Lower lobe of right lung (tissue), 2 donors: ENCODE results near the gene RCHY1. TPM values are rescaled to one million over a fixed set of nuclear protein-coding genes. Genes with fewer than 3 reads are reported as not detected.
"Not testable (repeated sequence)": the region's sequence is repeated elsewhere in the genome, so short reads cannot be mapped to it uniquely, and the experiment has no call there.

Source experiments
- ATAC-seq, 2 donors: fragments of 200-7000 bp; cut with Tn5 transposase; one replicate each; pipeline ENCODE4 v1.9.1; 2020 to 2022; ENCODE audit warnings: mild to moderate bottlenecking in 2 of 2, moderate library complexity in 2 of 2
- DNase-seq: peaks from one replicate; pipeline ENCODE4 v3.0.0-alpha.2; 2020
- H3K27ac ChIP-seq: fragments of 200-600 bp; one replicate; pipeline ENCODE4 v1.8.0; 2022
- H3K27me3 ChIP-seq: fragments of 200-600 bp; one replicate; pipeline ENCODE4 v1.8.0; 2022; ENCODE audit warnings: low read depth
- H3K36me3 ChIP-seq: fragments of 200-600 bp; one replicate; pipeline ENCODE4 v1.8.0; 2022; ENCODE audit warnings: mild to moderate bottlenecking
- H3K4me1 ChIP-seq: fragments of 200-600 bp; one replicate; pipeline ENCODE4 v1.8.0; 2022
- H3K4me3 ChIP-seq: fragments of 200-600 bp; one replicate; pipeline ENCODE4 v1.8.0; 2022; ENCODE audit warnings: mild to moderate bottlenecking
- H3K9me3 ChIP-seq: fragments of 200-600 bp; one replicate; pipeline ENCODE4 v1.8.0; 2022
- CTCF ChIP-seq: fragments of 200-600 bp; IDR thresholded peaks from one replicate; pipeline ENCODE4 v1.8.0; 2022; ENCODE audit warnings: antibody characterized with exemption, mild to moderate bottlenecking
- intact Hi-C: fragments of 100-400 bp; cut with DNase I; formaldehyde crosslinking; loops from one replicate; pipeline ENCODE4 v1.11.0; 2022
- total RNA-seq: library from RNA; stranded (reverse); fragmentation: NEBNext Ultra II Directional; extraction: Animal tissue kit (Norgen Biotek cat#: 25700); gene quantifications from one replicate; pipeline ENCODE4 v1.2.1, GENCODE V29; 2021
- donor health status: DM: no; HTN: yes; CAD: no; lungs with severe emphysema.

Gene RCHY1
- total RNA-seq, 1 donor from 2014 or later, result 28.9 TPM

DNA sequence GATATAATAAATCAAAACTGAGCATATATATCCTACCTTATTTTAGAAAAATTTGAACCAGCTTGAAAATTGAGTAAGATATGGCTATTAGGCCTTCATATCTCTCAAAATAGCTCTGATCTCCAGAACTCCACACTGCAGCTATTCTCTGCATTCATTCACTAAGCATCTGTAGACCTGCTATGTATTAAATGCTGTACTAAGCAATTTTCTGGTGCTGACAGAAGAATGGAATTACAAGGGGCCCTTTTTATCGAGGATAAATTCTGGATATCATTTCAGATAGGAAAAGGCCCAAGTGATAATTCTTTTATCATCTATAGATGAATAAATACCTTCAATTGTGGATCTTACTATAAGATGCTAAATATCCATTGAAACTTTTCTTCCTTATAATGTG, 1.9 kb upstream of the RCHY1 start:
- Histone ChIP-seq H3K9me3 (no peaks in the 10 kb centered on the region), H3K27ac (no peak overlapping the region), H3K4me3 (no peak overlapping the region), H3K36me3 (peaks cover 30% of the 10 kb centered on the region), H3K4me1 (peaks cover 41% of the 10 kb centered on the region), H3K27me3 (no peaks in the 10 kb centered on the region)
- TF ChIP-seq CTCF, result no peak
- no peak for DNase-seq
- intact Hi-C loops, result no loop called here
- ATAC-seq, result no peak

DNA sequence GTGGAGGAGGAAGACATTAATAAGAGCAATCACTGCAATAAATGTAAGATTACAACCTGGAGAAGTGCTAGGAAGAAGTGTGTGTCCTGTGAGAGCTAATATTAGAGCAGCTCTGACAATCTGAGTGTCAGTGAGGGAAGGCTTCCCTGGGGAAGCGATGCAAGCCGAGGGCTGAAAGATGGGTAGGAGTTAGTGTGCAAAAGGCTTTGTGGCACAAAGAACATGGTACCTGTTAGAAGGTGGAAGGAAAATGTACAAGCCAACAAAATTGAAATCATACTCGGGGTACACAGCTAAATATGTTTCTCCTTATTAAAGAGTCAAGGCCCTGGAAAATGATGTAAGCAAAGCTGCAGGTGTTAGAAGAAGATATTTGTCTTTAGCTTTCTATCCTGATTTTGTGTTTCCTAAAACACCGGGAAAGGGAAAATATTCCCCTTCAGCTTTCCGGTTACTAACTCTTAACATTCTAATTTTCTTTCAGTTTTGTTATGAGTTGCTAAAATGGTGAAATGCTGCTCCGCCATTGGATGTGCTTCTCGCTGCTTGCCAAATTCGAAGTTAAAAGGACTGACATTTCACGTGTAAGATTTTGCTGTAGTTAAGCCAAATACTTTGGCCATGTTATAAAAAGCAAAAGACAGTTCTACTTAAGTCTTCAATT, 878 bp upstream of the RCHY1 start:
- peak overlapping the region; percentile 88 for H3K4me3 ChIP-seq
- peak overlapping the region; percentile 99 for H3K27ac ChIP-seq
- peaks cover 30% of the 10 kb centered on the region for H3K36me3 ChIP-seq
- ATAC-seq (no peak), DNase-seq (no peak)
- H3K27me3 ChIP-seq, result no peaks in the 10 kb centered on the region
- no peaks in the 10 kb centered on the region for H3K9me3 ChIP-seq
- peaks cover 52% of the 10 kb centered on the region for H3K4me1 ChIP-seq
- TF ChIP-seq CTCF, result no peak
- intact Hi-C loops, result no loop called here

- Histone ChIP-seq H3K27ac (peak overlapping the region; percentile 99), H3K27me3 (no peaks in the 10 kb centered on the region), H3K9me3 (no peaks in the 10 kb centered on the region), H3K36me3 (peaks cover 27% of the 10 kb centered on the region), H3K4me3 (peak overlapping the region; percentile 88), H3K4me1 (peaks cover 53% of the 10 kb centered on the region)
- ATAC-seq, result peak; percentile 3 to 34
- no peak for DNase-seq
- no peak for TF ChIP-seq CTCF
- intact Hi-C loops, result no loop called here
Measured at GRCh38 chr4:75513526-75514130, 575 bp downstream of the RCHY1 start.

- no peak for TF ChIP-seq CTCF
- no peaks in the 10 kb centered on the region for H3K27me3 ChIP-seq
- peak overlapping the region; percentile 99 for H3K27ac ChIP-seq
- DNase-seq, result no peak
- peaks cover 25% of the 10 kb centered on the region for H3K36me3 ChIP-seq
- H3K4me1 ChIP-seq, result peaks cover 53% of the 10 kb centered on the region
- intact Hi-C loops, result no loop called here
- no peaks in the 10 kb centered on the region for H3K9me3 ChIP-seq
- ATAC-seq, result peak in 1 of 2 donors; percentile 8
- peak overlapping the region; percentile 88 for H3K4me3 ChIP-seq
Measured at GRCh38 chr4:75512386-75513211, 1.6 kb downstream of the RCHY1 start.

DNA sequence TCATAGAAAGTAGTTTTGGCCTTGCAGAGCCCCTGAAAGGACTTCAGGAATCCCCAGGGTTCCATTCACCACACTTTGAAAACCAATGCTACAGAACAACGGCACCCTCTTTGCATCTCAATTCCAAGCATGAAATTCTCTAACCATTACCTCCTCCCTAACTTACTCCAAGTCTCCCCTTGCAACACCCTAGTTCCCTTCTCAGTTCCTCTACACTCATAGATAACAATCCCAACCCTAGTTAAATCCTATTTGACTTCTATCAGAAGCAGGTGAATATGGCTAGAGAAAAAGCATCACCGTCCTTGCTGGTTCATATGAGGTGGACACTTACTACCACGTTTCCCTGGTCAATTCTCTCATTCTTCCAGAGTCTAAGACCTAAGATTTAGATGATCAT, 2.4 kb downstream of the RCHY1 start:
- peaks cover 53% of the 10 kb centered on the region for H3K4me1 ChIP-seq
- no peaks in the 10 kb centered on the region for H3K27me3 ChIP-seq
- H3K9me3 ChIP-seq, result no peaks in the 10 kb centered on the region
- H3K27ac ChIP-seq, result peak overlapping the region; percentile 99
- DNase-seq (no peak), ATAC-seq (no peak)
- H3K36me3 ChIP-seq, result peaks cover 25% of the 10 kb centered on the region
- intact Hi-C loops, result no loop called here
- peak overlapping the region; percentile 88 for H3K4me3 ChIP-seq
- no peak for TF ChIP-seq CTCF

- DNase-seq, H3K9me3 ChIP-seq, H3K27ac ChIP-seq, ATAC-seq, intact Hi-C loops, H3K27me3 ChIP-seq, H3K4me3 ChIP-seq: not testable (repeated sequence)
- Histone ChIP-seq H3K36me3 (peaks cover 28% of the 10 kb centered on the region), H3K4me1 (peaks cover 37% of the 10 kb centered on the region)
Measured at GRCh38 chr4:75509592-75509991, 4.6 kb downstream of the RCHY1 start.
